ENCODE measurements around the gene MYL5. TPM values are rescaled to one million over a fixed set of nuclear protein-coding genes. Genes with fewer than 3 reads are reported as not detected.
"Not testable (repeated sequence)": the region's sequence is repeated elsewhere in the genome, so short reads cannot be mapped to it uniquely, and the experiment has no call there.

Gene MYL5
- total RNA-seq, 1 donor from 2014 or later = 24.7 TPM

DNA sequence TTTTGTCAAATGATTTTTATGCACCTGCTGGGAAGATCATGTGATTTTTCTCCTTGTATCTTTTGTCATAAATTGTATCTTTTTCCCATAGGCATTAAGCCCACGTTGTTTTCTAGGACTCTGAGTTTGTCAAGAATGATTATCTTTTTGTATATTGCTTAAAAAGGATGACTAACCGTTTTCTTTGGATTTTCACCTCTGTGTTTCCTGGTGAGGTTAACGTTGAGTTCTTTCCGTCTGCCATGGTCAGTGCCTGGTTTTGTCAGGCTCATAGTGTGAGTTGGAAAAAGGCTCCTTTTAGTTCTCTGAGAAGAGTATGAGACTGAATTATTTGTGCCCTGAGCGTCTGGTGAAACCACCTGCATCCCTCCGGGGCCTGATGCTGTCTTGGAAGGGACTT is 53.2 kb downstream of the MYL5 start:
- Mint-ChIP-seq H3K4me1 (no peaks in the 10 kb centered on the region), H3K27ac (no peak overlapping the region), H3K4me3 (no peak overlapping the region), H3K36me3 (ENCODE audit: low read depth) (peaks cover 16% of the 10 kb centered on the region), H3K27me3 (no peaks in the 10 kb centered on the region), H3K9me3 (no peaks in the 10 kb centered on the region)
- DNase-seq = no peak
- intact Hi-C loops (cut with micrococcal nuclease) = no loop called here

DNA sequence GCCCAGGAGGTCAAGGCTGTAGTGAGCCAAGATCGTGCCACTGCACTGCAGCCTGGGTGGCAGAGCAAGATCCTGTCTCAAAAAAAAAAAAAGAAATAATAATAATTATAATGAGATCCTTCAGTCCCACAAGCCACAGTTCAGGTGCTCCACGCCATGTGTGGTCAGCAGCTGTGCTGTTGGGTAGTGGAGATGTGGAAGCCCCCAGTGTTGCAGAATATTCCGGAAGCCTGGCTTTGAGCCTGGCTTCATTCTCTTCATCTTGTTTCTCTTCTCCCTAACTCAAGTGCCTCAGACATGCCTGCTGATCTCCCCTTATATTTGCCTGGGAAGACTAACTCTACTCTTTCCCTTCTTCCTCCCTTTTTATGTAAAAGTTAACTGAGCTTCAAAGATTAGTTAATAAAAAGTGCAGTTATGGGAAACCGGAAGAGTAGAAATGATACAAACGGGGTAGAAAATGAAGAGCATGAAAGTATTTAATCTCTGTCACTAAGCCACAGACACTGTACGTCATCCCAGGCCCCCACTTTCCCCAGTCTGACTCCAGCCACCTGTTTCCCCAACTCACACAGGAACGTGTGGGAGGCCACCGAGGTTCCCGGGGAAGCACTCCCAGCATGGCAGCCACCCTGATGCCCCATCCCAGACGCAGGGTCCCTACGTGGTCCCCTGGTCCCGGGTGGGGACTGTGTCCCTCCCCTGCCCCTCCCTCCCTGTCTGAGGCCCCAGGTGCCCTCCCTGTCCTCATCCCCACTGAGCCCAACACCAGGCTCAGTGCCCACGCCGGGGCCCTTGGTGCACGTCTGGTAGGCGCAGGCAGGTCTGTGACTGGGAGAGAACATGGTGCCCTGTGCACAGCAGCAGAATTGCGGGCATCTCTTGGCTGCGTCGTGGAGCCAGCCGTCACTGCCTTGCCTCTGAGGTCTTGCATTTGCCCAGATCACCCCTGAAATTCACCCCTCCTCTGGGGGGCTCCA is 55.3 kb downstream of the MYL5 start:
- intact Hi-C loops (cut with micrococcal nuclease) = no loop called here
- Mint-ChIP-seq H3K36me3 (ENCODE audit: low read depth) (peaks cover 19% of the 10 kb centered on the region), H3K9me3 (no peaks in the 10 kb centered on the region), H3K4me1 (no peaks in the 10 kb centered on the region), H3K27ac (no peak overlapping the region), H3K27me3 (no peaks in the 10 kb centered on the region), H3K4me3 (no peak overlapping the region)
- DNase-seq = no peak

DNA sequence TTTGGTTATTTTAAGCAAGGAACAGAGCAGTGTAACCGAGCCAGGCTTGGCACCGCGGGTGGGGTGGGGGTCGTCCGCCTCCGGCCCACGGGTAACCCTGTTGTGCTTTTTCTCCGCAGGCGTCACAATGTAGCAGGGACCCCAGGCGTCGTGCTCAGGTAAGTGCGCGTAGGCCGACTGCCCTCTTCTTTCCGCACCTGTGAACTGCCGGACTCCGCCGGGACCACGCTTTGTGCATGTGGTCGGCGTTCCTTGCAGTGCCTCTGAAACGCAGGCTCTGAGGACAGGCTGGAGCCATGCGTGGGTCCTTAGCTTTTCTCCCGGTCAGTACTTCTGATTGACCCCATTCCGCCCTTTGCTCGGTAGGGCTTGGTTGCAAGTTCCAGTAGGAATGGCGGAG is 56.2 kb downstream of the MYL5 start:
- intact Hi-C loops (cut with micrococcal nuclease) = no loop called here
- Mint-ChIP-seq H3K4me3 (no peak overlapping the region), H3K27me3 (no peaks in the 10 kb centered on the region), H3K27ac (no peak overlapping the region), H3K9me3 (no peaks in the 10 kb centered on the region), H3K36me3 (ENCODE audit: low read depth) (peaks cover 27% of the 10 kb centered on the region), H3K4me1 (no peaks in the 10 kb centered on the region)
- DNase-seq = no peak

DNA sequence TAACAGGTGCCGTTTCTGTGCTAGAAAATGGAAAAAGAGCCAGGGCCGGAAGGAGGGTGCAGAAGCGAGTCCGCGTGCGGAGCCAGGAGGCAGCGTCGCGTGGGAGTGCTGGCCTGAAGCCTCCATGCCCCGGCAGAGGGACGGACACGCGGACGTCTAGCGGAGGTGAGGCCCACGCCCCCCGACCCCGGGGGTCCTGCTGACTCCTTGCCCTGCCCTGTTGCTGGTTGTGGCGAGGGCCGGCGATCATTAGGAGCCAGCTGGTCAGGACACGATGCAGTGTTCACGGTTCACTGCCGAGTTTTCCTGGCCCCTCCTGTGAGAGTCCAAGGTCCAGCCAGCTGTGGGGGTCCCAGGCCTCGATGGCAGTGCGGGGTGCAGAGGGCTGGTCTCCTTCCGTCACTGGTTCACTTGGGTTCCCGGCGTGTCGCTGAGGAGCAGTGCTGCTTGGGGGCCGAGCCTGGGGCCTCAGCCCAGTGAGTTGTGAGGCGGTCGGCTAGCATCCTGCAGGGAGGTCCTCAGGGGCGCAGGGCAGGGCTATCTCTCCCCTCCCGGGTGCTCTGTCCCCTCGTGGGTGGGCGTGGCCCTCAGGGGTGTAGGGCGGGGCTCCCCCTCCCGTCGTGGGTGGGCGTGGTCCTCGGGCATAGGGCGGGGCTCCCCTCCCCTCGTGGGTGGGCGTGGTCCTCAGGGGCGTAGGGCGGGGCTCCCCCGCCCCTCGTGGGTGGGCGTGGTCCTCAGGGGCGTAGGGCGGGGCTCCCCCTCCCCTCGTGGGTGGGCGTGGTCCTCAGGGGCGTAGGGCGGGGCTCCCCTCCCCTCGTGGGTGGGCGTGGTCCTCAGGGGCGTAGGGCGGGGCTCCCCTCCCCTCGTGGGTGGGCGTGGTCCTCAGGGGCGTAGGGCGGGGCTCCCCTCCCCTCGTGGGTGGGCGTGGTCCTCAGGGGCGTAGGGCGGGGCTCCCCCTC is 56.9 kb downstream of the MYL5 start:
- peaks cover 30% of the 10 kb centered on the region for H3K36me3 Mint-ChIP-seq (ENCODE audit: low read depth)
- H3K9me3 Mint-ChIP-seq; intact Hi-C loops (cut with micrococcal nuclease); DNase-seq; H3K4me3 Mint-ChIP-seq; H3K4me1 Mint-ChIP-seq; H3K27me3 Mint-ChIP-seq; H3K27ac Mint-ChIP-seq: not testable (repeated sequence)

Other genes with a start within 250 kb of the MYL5 start
- 28.3 and 30.5 TPM in 2 replicates for gene ZNF721, start 175.4 kb upstream of the MYL5 start, total RNA-seq
- 52.2 and 53.1 TPM in 2 replicates for gene PIGG, start 175.3 kb upstream of the MYL5 start, total RNA-seq
- not detected in 2 replicates for gene TMEM271, start 98.2 kb upstream of the MYL5 start, total RNA-seq
- gene PDE6B, start 49.0 kb upstream of the MYL5 start, total RNA-seq = 9.0 and 14.5 TPM in 2 replicates
- gene ATP5ME, start 266 bp upstream of the MYL5 start, total RNA-seq = 232 TPM in 2 replicates
- gene SLC49A3, start 14.6 kb downstream of the MYL5 start, total RNA-seq = 0.40 and 0.72 TPM in 2 replicates
- 32.1 and 34.5 TPM in 2 replicates for gene PCGF3, start 31.3 kb downstream of the MYL5 start, total RNA-seq
- gene CPLX1, start 151.6 kb downstream of the MYL5 start, total RNA-seq = 1.0 and 1.7 TPM in 2 replicates